HG03045 (cell line): ENCODE data around the gene SLC12A7.
"Not testable (repeated sequence)": the region's sequence is repeated elsewhere in the genome, so short reads cannot be mapped to it uniquely, and the experiment has no call there.

Source experiments
- ATAC-seq: cut with Tn5 transposase; IDR thresholded peaks from one replicate; pipeline ENCODE4 v1.9.1; 2021; ENCODE audit warnings: mild to moderate bottlenecking, moderate library complexity; ENCODE audit not compliant: unreplicated experiment

SLC12A7 gene

GRCh38 chr5:1027631-1028441 lies 84.0 kb downstream of the SLC12A7 start:
- ATAC-seq: no peak

- no peak for ATAC-seq
Measured at GRCh38 chr5:1026700-1027621, 84.9 kb downstream of the SLC12A7 start.

- ATAC-seq: not testable (repeated sequence)
Measured at GRCh38 chr5:1021969-1022336, 89.9 kb downstream of the SLC12A7 start.

GRCh38 chr5:1021136-1021968 lies 90.5 kb downstream of the SLC12A7 start:
- no peak for ATAC-seq

GRCh38 chr5:1020452-1020961 lies 91.4 kb downstream of the SLC12A7 start:
- no peak for ATAC-seq

GRCh38 chr5:1019001-1019905 lies 92.6 kb downstream of the SLC12A7 start:
- no peak for ATAC-seq

- ATAC-seq: no peak
Measured at GRCh38 chr5:1018596-1018995, 93.3 kb downstream of the SLC12A7 start.

GRCh38 chr5:1017691-1018455 lies 94.0 kb downstream of the SLC12A7 start:
- ATAC-seq: no peak

GRCh38 chr5:1017056-1017455 lies 94.8 kb downstream of the SLC12A7 start:
- ATAC-seq: no peak

- ATAC-seq: no peak
Measured at GRCh38 chr5:1016476-1016875, 95.4 kb downstream of the SLC12A7 start.

GRCh38 chr5:1016036-1016435 lies 95.8 kb downstream of the SLC12A7 start:
- ATAC-seq: no peak

GRCh38 chr5:1015507-1015906 lies 96.4 kb downstream of the SLC12A7 start:
- no peak for ATAC-seq

- ATAC-seq: no peak
Measured at GRCh38 chr5:1014781-1015221, 97.1 kb downstream of the SLC12A7 start.

GRCh38 chr5:1014346-1014745 lies 97.5 kb downstream of the SLC12A7 start:
- no peak for ATAC-seq

GRCh38 chr5:1013948-1014301 lies 97.9 kb downstream of the SLC12A7 start:
- no peak for ATAC-seq

GRCh38 chr5:1013238-1013947 lies 98.5 kb downstream of the SLC12A7 start:
- ATAC-seq: no peak

- no peak for ATAC-seq
Measured at GRCh38 chr5:1012900-1013237, 99.0 kb downstream of the SLC12A7 start.

- ATAC-seq: no peak
Measured at GRCh38 chr5:1012313-1012841, 99.5 kb downstream of the SLC12A7 start.
